Measurements from ENCODE around the gene CEACAM16.
A peak's percentile ranks its signal among the peaks of the same experiment; 100 is the strongest.

Gene CEACAM16

DNA sequence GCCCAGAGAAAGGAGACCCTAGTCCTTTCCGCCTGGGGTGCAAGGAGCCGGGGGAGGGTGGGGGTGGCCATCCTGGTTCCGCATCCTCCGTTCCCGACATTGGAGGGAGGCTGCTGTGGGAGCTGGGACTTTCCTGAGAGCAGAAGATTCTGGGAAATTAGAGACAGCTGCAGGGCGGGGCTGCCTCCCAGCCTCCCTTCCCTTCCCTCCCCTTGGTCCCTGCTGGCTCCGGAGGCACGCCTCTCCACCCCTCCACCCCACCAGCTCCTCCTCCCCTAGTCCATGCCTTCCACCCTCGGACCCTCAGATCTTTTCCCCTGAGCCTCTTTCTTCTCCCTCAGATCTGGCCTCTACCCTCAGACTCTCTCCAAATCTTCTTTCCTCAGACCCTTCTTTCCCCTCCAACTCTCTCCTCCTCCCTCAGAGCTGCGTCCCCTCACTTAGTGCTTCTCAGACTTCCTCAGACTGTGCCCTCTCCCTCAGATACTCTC lies 46.4 kb downstream of the CEACAM16 start:
- DNase-seq (ENCODE audit: low spot score in 2 of 2), result peak in 1 of 2 experiments; percentile 60
- no peaks in the 10 kb centered on the region for H3K9me3 ChIP-seq
- H3K36me3 ChIP-seq (replicated peaks), result no peaks in the 10 kb centered on the region
- in situ Hi-C loops (cut with MboI; ENCODE audit: low sequenced_read_pairs), result no loop called here
- no peaks in the 10 kb centered on the region for H3K27me3 ChIP-seq (ENCODE audit: low read depth)
- no peak overlapping the region for H3K4me3 ChIP-seq
- peaks cover 17% of the 10 kb centered on the region for H3K4me1 ChIP-seq

GRCh38 chr19:44745887-44746600 lies 47.1 kb downstream of the CEACAM16 start:
- Histone ChIP-seq H3K36me3 (replicated peaks) (no peaks in the 10 kb centered on the region; the same call in 1 of the 2 replicates), H3K4me1 (peaks cover 17% of the 10 kb centered on the region), H3K4me3 (no peak overlapping the region), H3K9me3 (no peaks in the 10 kb centered on the region), H3K27me3 (ENCODE audit: low read depth) (no peaks in the 10 kb centered on the region)
- in situ Hi-C loops (cut with MboI; ENCODE audit: low sequenced_read_pairs), result no loop called here
- DNase-seq (ENCODE audit: low spot score in 2 of 2), result no peak

- no peak overlapping the region for H3K4me3 ChIP-seq
- peaks cover 17% of the 10 kb centered on the region for H3K4me1 ChIP-seq
- no peak for DNase-seq (ENCODE audit: low spot score in 2 of 2)
- in situ Hi-C loops (cut with MboI; ENCODE audit: low sequenced_read_pairs), result no loop called here
- H3K36me3 ChIP-seq (replicated peaks), result peaks cover 5% of the 10 kb centered on the region; the same call in 1 of the 2 replicates
- no peaks in the 10 kb centered on the region for H3K27me3 ChIP-seq (ENCODE audit: low read depth)
- no peaks in the 10 kb centered on the region for H3K9me3 ChIP-seq
Observed at GRCh38 chr19:44746616-44746945, 47.6 kb downstream of the CEACAM16 start.

- peak; percentile 81 to 89 for DNase-seq (ENCODE audit: low spot score in 2 of 2)
- no peaks in the 10 kb centered on the region for H3K27me3 ChIP-seq (ENCODE audit: low read depth)
- no peaks in the 10 kb centered on the region for H3K9me3 ChIP-seq
- peaks cover 14% of the 10 kb centered on the region for H3K4me1 ChIP-seq
- peak overlapping the region; percentile 34 for H3K4me3 ChIP-seq
- in situ Hi-C loops (cut with MboI; ENCODE audit: low sequenced_read_pairs), result no loop called here
- H3K36me3 ChIP-seq (replicated peaks), result peaks cover 6% of the 10 kb centered on the region
Observed at GRCh38 chr19:44746946-44747738, 48.2 kb downstream of the CEACAM16 start.

DNA sequence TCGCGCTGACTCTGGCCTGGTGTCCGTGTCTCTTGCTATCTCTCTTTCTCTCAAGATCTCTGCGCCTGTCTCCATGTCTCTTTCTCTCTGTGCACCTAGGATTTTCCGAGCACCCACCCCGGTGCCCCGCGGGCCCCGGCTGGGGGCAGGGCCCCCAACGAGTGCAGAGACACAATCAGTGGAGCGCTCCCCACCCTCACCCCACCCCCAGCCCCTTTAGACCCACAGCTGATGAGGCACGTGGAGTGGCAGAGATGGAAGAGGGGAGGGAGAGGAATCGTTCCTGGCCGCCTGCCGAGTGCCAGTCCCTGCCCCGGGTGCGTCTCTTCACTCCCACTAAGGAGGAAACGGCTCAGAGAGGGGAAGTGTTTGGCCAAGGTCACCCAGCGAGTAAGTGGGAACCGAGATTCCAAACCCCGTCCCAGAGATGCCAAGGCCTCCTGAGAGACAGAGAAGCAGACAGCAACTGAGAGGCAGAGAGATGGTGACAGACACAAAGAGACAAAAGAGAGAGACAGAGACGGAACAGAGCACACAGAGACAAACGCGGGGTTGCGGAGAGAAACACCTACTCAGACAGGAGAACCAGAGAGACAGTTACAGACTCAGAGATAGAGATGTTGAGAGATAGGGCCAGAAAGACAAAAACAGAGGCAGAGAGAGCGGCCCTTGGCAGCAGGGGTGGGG lies 48.9 kb downstream of the CEACAM16 start:
- Histone ChIP-seq H3K4me3 (peak overlapping the region; percentile 34), H3K36me3 (replicated peaks) (peaks cover 12% of the 10 kb centered on the region), H3K9me3 (no peaks in the 10 kb centered on the region), H3K4me1 (peaks cover 7% of the 10 kb centered on the region), H3K27me3 (ENCODE audit: low read depth) (no peaks in the 10 kb centered on the region)
- in situ Hi-C loops (cut with MboI; ENCODE audit: low sequenced_read_pairs), result no loop called here
- DNase-seq (ENCODE audit: low spot score in 2 of 2), result peak; percentile 63 to 73

DNA sequence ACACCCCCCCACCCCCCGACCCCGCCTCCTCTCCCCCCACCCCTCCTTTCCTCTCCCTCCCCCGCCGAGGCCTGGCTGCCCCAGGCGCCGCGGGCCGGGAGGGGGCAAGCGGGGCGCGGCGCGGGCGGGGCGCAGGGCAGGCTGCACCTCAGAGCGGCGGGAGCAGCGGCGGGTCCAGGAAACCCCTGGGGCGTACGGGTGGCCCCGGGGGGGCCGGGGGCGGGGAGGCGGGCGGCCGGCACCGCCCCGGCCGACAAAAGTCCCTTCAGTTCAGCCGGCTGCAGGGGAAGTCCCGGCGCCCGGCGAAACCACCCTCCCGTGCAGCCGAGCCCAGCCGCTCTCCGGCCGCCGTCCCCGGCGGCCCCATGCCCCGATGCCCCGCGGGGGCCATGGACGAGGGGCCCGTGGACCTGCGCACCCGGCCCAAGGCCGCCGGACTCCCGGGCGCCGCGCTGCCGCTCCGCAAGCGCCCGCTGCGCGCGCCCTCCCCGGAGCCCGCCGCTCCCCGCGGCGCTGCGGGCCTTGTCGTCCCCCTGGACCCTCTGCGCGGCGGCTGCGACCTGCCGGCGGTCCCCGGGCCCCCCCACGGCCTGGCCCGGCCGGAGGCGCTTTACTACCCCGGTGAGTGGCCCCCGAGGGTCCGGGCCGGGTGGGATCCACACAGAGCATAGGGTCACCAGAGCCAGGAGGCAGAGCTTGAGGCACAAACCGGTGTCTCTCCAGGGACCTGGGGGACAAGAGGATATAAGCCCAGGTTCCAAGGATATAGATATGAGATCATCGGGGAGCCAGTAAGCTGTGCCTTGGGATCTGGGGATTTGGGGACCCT lies 49.7 kb downstream of the CEACAM16 start, which contains the start of gene BCL3:
Gene BCL3, plus strand, starts transcription at position 283 of the 829 bp plus-strand sequence. Its CDS starts 83 bp downstream, at position 366.
- in situ Hi-C loops (cut with MboI; ENCODE audit: low sequenced_read_pairs), result no loop called here

GRCh38 chr19:44749292-44749691 lies 50.3 kb downstream of the CEACAM16 start:
- peaks cover 16% of the 10 kb centered on the region for H3K4me1 ChIP-seq
- H3K27me3 ChIP-seq (ENCODE audit: low read depth), result no peaks in the 10 kb centered on the region
- in situ Hi-C loops (cut with MboI; ENCODE audit: low sequenced_read_pairs), result no loop called here
- no peaks in the 10 kb centered on the region for H3K9me3 ChIP-seq
- DNase-seq (ENCODE audit: low spot score in 2 of 2), result no peak
- peak overlapping the region; percentile 44 for H3K4me3 ChIP-seq
- H3K36me3 ChIP-seq (replicated peaks), result peaks cover 12% of the 10 kb centered on the region

More for the DNA sequence above, 49.7 kb downstream of the CEACAM16 start, which contains the start of gene BCL3:
- Histone ChIP-seq H3K4me3 (peak within 1 kb of the TSS; percentile 44), H3K4me1 (peaks cover 11% of the 10 kb centered on the region), H3K36me3 (replicated peaks) (peaks cover 12% of the 10 kb centered on the region), H3K9me3 (no peaks in the 10 kb centered on the region), H3K27me3 (ENCODE audit: low read depth) (no peaks in the 10 kb centered on the region)
- peak in 1 of 2 experiments; percentile 46 for DNase-seq (ENCODE audit: low spot score in 2 of 2)

- Histone ChIP-seq H3K27me3 (ENCODE audit: low read depth) (no peaks in the 10 kb centered on the region), H3K4me3 (no peak overlapping the region), H3K36me3 (replicated peaks) (peaks cover 12% of the 10 kb centered on the region), H3K4me1 (peaks cover 21% of the 10 kb centered on the region), H3K9me3 (no peaks in the 10 kb centered on the region)
- in situ Hi-C loops (cut with MboI; ENCODE audit: low sequenced_read_pairs), result no loop called here
- no peak for DNase-seq (ENCODE audit: low spot score in 2 of 2)
Observed at GRCh38 chr19:44749994-44750393, 51.0 kb downstream of the CEACAM16 start.

GRCh38 chr19:44752123-44752815 lies 53.3 kb downstream of the CEACAM16 start:
- Histone ChIP-seq H3K27me3 (ENCODE audit: low read depth) (no peaks in the 10 kb centered on the region), H3K36me3 (replicated peaks) (peaks cover 15% of the 10 kb centered on the region), H3K4me3 (no peak overlapping the region), H3K9me3 (no peaks in the 10 kb centered on the region), H3K4me1 (peaks cover 21% of the 10 kb centered on the region)
- DNase-seq (ENCODE audit: low spot score in 2 of 2), result no peak
- in situ Hi-C loops (cut with MboI; ENCODE audit: low sequenced_read_pairs), result no loop called here

DNA sequence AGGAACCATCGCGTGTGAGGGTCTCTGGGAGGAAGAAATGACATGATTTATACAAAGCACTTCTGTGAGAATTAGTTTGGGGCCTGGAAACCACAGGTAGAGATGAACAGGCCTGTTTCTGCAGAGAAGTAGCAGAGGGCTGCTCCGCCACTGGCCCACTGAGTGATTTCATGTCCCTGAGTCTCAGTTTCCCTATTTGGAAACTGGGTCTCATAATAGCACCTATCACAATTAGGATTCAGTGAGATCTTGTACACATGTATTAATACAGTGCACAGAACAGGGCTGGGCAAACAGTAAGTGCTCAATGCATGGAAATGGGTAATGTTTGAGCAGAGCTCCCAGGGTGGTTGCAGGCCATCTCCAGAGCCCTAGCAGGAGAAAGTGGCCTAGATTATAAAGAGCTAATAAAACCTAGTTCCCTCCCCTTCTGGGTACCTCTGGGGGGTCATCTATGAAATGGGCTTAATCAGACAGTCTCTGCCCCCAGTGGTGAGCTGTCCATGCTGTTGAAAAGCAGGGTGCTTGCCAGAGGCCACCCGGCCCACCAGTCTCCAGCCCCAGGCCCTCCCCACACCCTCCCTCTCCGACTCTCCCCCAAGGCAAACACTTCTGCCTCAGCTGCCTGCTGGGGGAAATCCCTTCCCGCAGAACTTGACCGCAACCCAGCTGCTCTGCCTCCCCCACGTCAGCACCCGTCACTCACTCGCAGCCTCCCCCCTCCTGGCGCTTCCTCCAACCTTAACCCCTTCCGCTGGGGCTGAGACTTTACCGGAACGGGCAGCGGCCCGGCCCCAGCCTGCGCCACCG lies 54.1 kb downstream of the CEACAM16 start:
- H3K4me1 ChIP-seq, result peaks cover 21% of the 10 kb centered on the region
- DNase-seq (ENCODE audit: low spot score in 2 of 2), result peak; percentile 64 to 87
- H3K36me3 ChIP-seq (replicated peaks), result peaks cover 15% of the 10 kb centered on the region
- in situ Hi-C loops (cut with MboI; ENCODE audit: low sequenced_read_pairs), result no loop called here
- peak overlapping the region; percentile 7; the same call in 1 of the 2 replicates for H3K4me3 ChIP-seq
- no peaks in the 10 kb centered on the region for H3K9me3 ChIP-seq
- H3K27me3 ChIP-seq (ENCODE audit: low read depth), result no peaks in the 10 kb centered on the region

- in situ Hi-C loops (cut with MboI; ENCODE audit: low sequenced_read_pairs), result no loop called here
- H3K9me3 ChIP-seq, result no peaks in the 10 kb centered on the region
- no peak for DNase-seq (ENCODE audit: low spot score in 2 of 2)
- peak overlapping the region; percentile 29 for H3K4me3 ChIP-seq
- H3K36me3 ChIP-seq (replicated peaks), result peaks cover 15% of the 10 kb centered on the region
- no peaks in the 10 kb centered on the region for H3K27me3 ChIP-seq (ENCODE audit: low read depth)
- H3K4me1 ChIP-seq, result peaks cover 21% of the 10 kb centered on the region
Observed at GRCh38 chr19:44753626-44753931, 54.6 kb downstream of the CEACAM16 start.
